T47D (cell line): ENCODE measurements around the gene TGFBR2.

Experiments used
- DNase-seq, 2 experiments: peaks; one replicate each; pipeline versions ENCODE4 v3.0.0 to v3.0.0-alpha.2; 2011 to 2012; ENCODE audit warnings: low read depth in 1 of 2, low spot score in 1 of 2
- JUND ChIP-seq: IDR thresholded peaks from 2 replicates; pipeline ENCODE4 v1.6.1; 2012; ENCODE audit warnings: low read depth
- in situ Hi-C: cut with HindIII; loops from 2 replicates; pipeline ENCODE4 v1.10.0; 2016; ENCODE audit warnings: low sequenced_read_pairs, low pct_unique_long_range_greater_than_20kb

TGFBR2 gene

GRCh38 chr3:30606301-30607031 lies at the start of gene TGFBR2:
Gene TGFBR2 (plus strand): TSS chr3:30606601. CDS start chr3:30606884, 283 bp downstream.
- in situ Hi-C loops, result no loop called here
- peak; percentile 28 to 33 for DNase-seq

GRCh38 chr3:30557746-30558303 lies 48.6 kb upstream of the TGFBR2 start:
- in situ Hi-C loops, result no loop called here
- no peak for TF ChIP-seq JUND
- DNase-seq, result no peak

More at GRCh38 chr3:30606301-30607031, at the start of gene TGFBR2:
- TF ChIP-seq JUND, result no peak

GRCh38 chr3:30563956-30564355 lies 42.4 kb upstream of the TGFBR2 start:
- no peak for TF ChIP-seq JUND
- in situ Hi-C loops, result no loop called here
- no peak for DNase-seq

GRCh38 chr3:30567139-30567753 lies 39.2 kb upstream of the TGFBR2 start:
- in situ Hi-C loops, result no loop called here
- DNase-seq, result peak in 1 of 2 experiments; percentile 2
- no peak for TF ChIP-seq JUND

GRCh38 chr3:30576946-30577345 lies 29.5 kb upstream of the TGFBR2 start:
- no peak for TF ChIP-seq JUND
- in situ Hi-C loops, result no loop called here
- no peak for DNase-seq

- DNase-seq, result no peak
- in situ Hi-C loops, result no loop called here
- TF ChIP-seq JUND, result no peak
Measured at GRCh38 chr3:30577788-30578187, 28.6 kb upstream of the TGFBR2 start.

GRCh38 chr3:30578479-30578878 lies 27.9 kb upstream of the TGFBR2 start:
- DNase-seq, result no peak
- in situ Hi-C loops, result no loop called here
- TF ChIP-seq JUND, result no peak

- in situ Hi-C loops, result no loop called here
- no peak for DNase-seq
- no peak for TF ChIP-seq JUND
Measured at GRCh38 chr3:30578986-30579579, 27.3 kb upstream of the TGFBR2 start.

- TF ChIP-seq JUND, result no peak
- no peak for DNase-seq
- in situ Hi-C loops, result no loop called here
Measured at GRCh38 chr3:30581067-30581585, 25.3 kb upstream of the TGFBR2 start.

GRCh38 chr3:30581982-30582381 lies 24.4 kb upstream of the TGFBR2 start:
- no peak for TF ChIP-seq JUND
- no peak for DNase-seq
- in situ Hi-C loops, result no loop called here

- in situ Hi-C loops, result no loop called here
- TF ChIP-seq JUND, result no peak
- DNase-seq, result no peak
Measured at GRCh38 chr3:30583973-30584372, 22.4 kb upstream of the TGFBR2 start.

GRCh38 chr3:30585654-30586053 lies 20.7 kb upstream of the TGFBR2 start:
- DNase-seq, result no peak
- in situ Hi-C loops, result no loop called here
- no peak for TF ChIP-seq JUND

- in situ Hi-C loops, result no loop called here
- no peak for DNase-seq
- TF ChIP-seq JUND, result no peak
Measured at GRCh38 chr3:30586096-30586805, 20.1 kb upstream of the TGFBR2 start.
